SK-N-SH (cell line): ENCODE results near the gene GPC5. TPM values are rescaled to one million over a fixed set of nuclear protein-coding genes. Genes with fewer than 3 reads are reported as not detected.

ENCODE experiments used
- CTCF ChIA-PET: fragments of 300-600, 350-600 bp; formaldehyde crosslinking; extraction: SDS; loops from one replicate; lab custom pipeline; 2021; lab: Yijun Ruan, JAX
- POLR2A ChIA-PET: fragments of 350-600 bp; sonication (Branson Sonifier 250); formaldehyde crosslinking; extraction: SDS; loops from one replicate; lab custom pipeline; 2020; ENCODE audit warnings: antibody characterized with exemption, inconsistent platforms; lab: Yijun Ruan, JAX
- DNase-seq: peaks from one replicate; pipeline ENCODE4 v3.0.0; 2012
- H2AFZ ChIP-seq: fragments of 200-600 bp; sonication (generic); 2 replicates; pipeline ENCODE4 v1.8.1; 2016; ENCODE audit warnings: antibody characterized with exemption, mild to moderate bottlenecking, low read depth
- H3F3A ChIP-seq: fragments of 200-600 bp; sonication (generic); replicated peaks from 2 replicates; pipeline ENCODE3; 2016; ENCODE audit warnings: antibody characterized with exemption, mild to moderate bottlenecking; ENCODE audit not compliant: insufficient read depth
- H3K27ac ChIP-seq, 2 experiments: fragments of 200-500 bp in 1 of 2; fragments of 200-600 bp in 1 of 2; sonication (Bioruptor generic) in 1 of 2; sonication (generic), shearing (Covaris generic) in 1 of 2; 2 replicates each; pipeline versions ENCODE4 v1.5.1 to v1.6.1; 2014 to 2016; ENCODE audit warnings: low read depth in 2 of 2, inconsistent platforms in 1 of 2, low read length in 1 of 2, mild to moderate bottlenecking in 1 of 2, mixed read lengths in 1 of 2
- H3K27me3 ChIP-seq: fragments of 200-600 bp; sonication (generic), shearing (Covaris generic); 2 replicates; pipeline ENCODE4 v1.6.1; 2016; ENCODE audit warnings: mixed run types; ENCODE audit not compliant: insufficient read depth
- H3K36me3 ChIP-seq, 2 experiments: fragments of 200-500 bp in 1 of 2; fragments of 200-600 bp in 1 of 2; sonication (Bioruptor generic) in 1 of 2; sonication (generic) in 1 of 2; replicated peaks in 1 of 2; 2 replicates each; pipeline versions ENCODE3 to v1.5.1; 2014 to 2016; ENCODE audit warnings: low read length in 1 of 2, mild to moderate bottlenecking in 1 of 2; ENCODE audit not compliant: insufficient read depth in 2 of 2, control insufficient read depth in 1 of 2
- H3K4me1 ChIP-seq, 2 experiments: fragments of 200-500 bp in 1 of 2; fragments of 200-600 bp in 1 of 2; sonication (Bioruptor generic) in 1 of 2; sonication (generic), shearing (Covaris generic) in 1 of 2; 2 replicates each; pipeline versions ENCODE4 v1.5.1 to v1.6.1; 2014 to 2016; ENCODE audit warnings: low read depth in 1 of 2, low read length in 1 of 2, mixed run types in 1 of 2; ENCODE audit not compliant: insufficient read depth in 2 of 2, control insufficient read depth in 1 of 2
- H3K4me2 ChIP-seq: fragments of 200-600 bp; sonication (generic), shearing (Covaris generic); 2 replicates; pipeline ENCODE4 v1.6.1; 2017; ENCODE audit warnings: mixed run types
- H3K4me3 ChIP-seq, 2 experiments: fragments of 200-500 bp in 1 of 2; fragments of 200-600 bp in 1 of 2; sonication (Bioruptor generic) in 1 of 2; sonication (generic), shearing (Covaris generic) in 1 of 2; 2 replicates each; pipeline versions ENCODE4 v1.5.1 to v1.8.1; 2014 to 2016; ENCODE audit warnings: low read depth in 2 of 2, inconsistent platforms in 1 of 2, low read length in 1 of 2, mild to moderate bottlenecking in 1 of 2, mixed read lengths in 1 of 2, moderate library complexity in 1 of 2
- H3K79me2 ChIP-seq: fragments of 200-600 bp; sonication (generic); 2 replicates; pipeline ENCODE4 v1.8.1; 2017; ENCODE audit warnings: mild to moderate bottlenecking; ENCODE audit not compliant: insufficient read depth
- H3K9ac ChIP-seq: fragments of 200-600 bp; sonication (generic); 2 replicates; pipeline ENCODE4 v1.6.1; 2017; ENCODE audit warnings: mixed run types
- H3K9me2 ChIP-seq: fragments of 200-600 bp; sonication (generic); 2 replicates; pipeline ENCODE4 v1.6.1; 2017; ENCODE audit warnings: mixed run types
- H3K9me3 ChIP-seq: fragments of 200-600 bp; sonication (generic); 2 replicates; pipeline ENCODE4 v1.6.1; 2017; ENCODE audit warnings: mixed run types, mild to moderate bottlenecking, moderate library complexity
- H4K20me1 ChIP-seq: fragments of 200-600 bp; sonication (generic); 2 replicates; pipeline ENCODE4 v1.6.1; 2017; ENCODE audit warnings: mild to moderate bottlenecking, mixed run types; ENCODE audit not compliant: insufficient read depth
- ELF1 ChIP-seq: IDR thresholded peaks from 2 replicates; pipeline ENCODE4 v1.4.0; 2012
- EP300 ChIP-seq, 2 experiments: IDR thresholded peaks; 2 replicates each; pipeline versions ENCODE4 v1.4.0 to v1.6.1; 2012; ENCODE audit warnings: borderline replicate concordance in 1 of 2, low read depth in 1 of 2, low read length in 1 of 2
- FOSL2 ChIP-seq: IDR thresholded peaks from 2 replicates; pipeline ENCODE4 v1.4.0; 2012; ENCODE audit warnings: low read depth, mild to moderate bottlenecking, moderate library complexity, borderline replicate concordance
- FOXJ3 ChIP-seq: sonication (generic); formaldehyde crosslinking; IDR thresholded peaks from 2 replicates; pipeline ENCODE4 v1.5.1; 2020; ENCODE audit warnings: mild to moderate bottlenecking, missing genetic modification reagents
- FOXM1 ChIP-seq: IDR thresholded peaks from 2 replicates; pipeline ENCODE4 v1.4.0; 2012; ENCODE audit warnings: low read depth, mild to moderate bottlenecking
- GATA2 ChIP-seq: sonication (generic); formaldehyde crosslinking; IDR thresholded peaks from 2 replicates; pipeline ENCODE4 v1.5.0; 2020; ENCODE audit warnings: mild to moderate bottlenecking, missing genetic modification reagents
- JUND ChIP-seq: IDR thresholded peaks from 2 replicates; pipeline ENCODE4 v1.4.0; 2012
- MAX ChIP-seq: IDR thresholded peaks from 2 replicates; pipeline ENCODE4 v1.4.0; 2012; ENCODE audit warnings: low read depth
- MEF2A ChIP-seq: IDR thresholded peaks from 2 replicates; pipeline ENCODE4 v1.4.0; 2012; ENCODE audit warnings: low read depth, borderline replicate concordance
- NFIC ChIP-seq: IDR thresholded peaks from 2 replicates; pipeline ENCODE4 v1.4.0; 2012; ENCODE audit warnings: borderline replicate concordance
- NRF1 ChIP-seq: IDR thresholded peaks from 2 replicates; pipeline ENCODE4 v1.6.1; 2012; ENCODE audit warnings: low read depth, mild to moderate bottlenecking, low read length
- RAD21 ChIP-seq: IDR thresholded peaks from 2 replicates; pipeline ENCODE4 v1.6.1; 2012; ENCODE audit warnings: mild to moderate bottlenecking, low read length
- RFX5 ChIP-seq: IDR thresholded peaks from 2 replicates; pipeline ENCODE4 v1.6.1; 2012; ENCODE audit warnings: mild to moderate bottlenecking, improper control_type of control experiment, low read length
- SIN3A ChIP-seq: IDR thresholded peaks from 2 replicates; pipeline ENCODE4 v1.6.1; 2012; ENCODE audit warnings: low read depth, mild to moderate bottlenecking, low read length, moderate library complexity, borderline replicate concordance
- SMC3 ChIP-seq: IDR thresholded peaks from 2 replicates; pipeline ENCODE4 v1.6.1; 2012; ENCODE audit warnings: low read depth, low read length, improper control_type of control experiment
- TCF12 ChIP-seq: IDR thresholded peaks from 2 replicates; pipeline ENCODE4 v1.4.0; 2012
- WGBS: methylation state at CpG from one replicate; pipeline ENCODE4 v1.1.6; 2017; ENCODE audit warnings: low lambda C conversion rate; 5-methylcytosine and 5-hydroxymethylcytosine counted together
- polyA plus RNA-seq, 3 experiments: library from polyadenylated mRNA; depleted of rRNA; stranded (reverse); fragments of >200 nt; gene quantifications; 2 replicates each; pipeline ENCODE4 v1.2.3, GENCODE V29; 2012
- TF ChIP-seq, protein P1 (sequence below): fragments of 200-600 bp; sonication (generic); IDR thresholded peaks from 2 replicates; pipeline ENCODE4 v1.6.1; 2017; ENCODE audit warnings: antibody characterized with exemption, mild to moderate bottlenecking, moderate library complexity
- TF ChIP-seq, protein P2 (sequence below): IDR thresholded peaks from 2 replicates; pipeline ENCODE4 v1.4.0; 2012; ENCODE audit warnings: low read depth, borderline replicate concordance

GPC5 gene
- polyA plus RNA-seq, 1 of the 3 experiments (the other 2 are of a cell fraction), result 0.03 TPM

DNA sequence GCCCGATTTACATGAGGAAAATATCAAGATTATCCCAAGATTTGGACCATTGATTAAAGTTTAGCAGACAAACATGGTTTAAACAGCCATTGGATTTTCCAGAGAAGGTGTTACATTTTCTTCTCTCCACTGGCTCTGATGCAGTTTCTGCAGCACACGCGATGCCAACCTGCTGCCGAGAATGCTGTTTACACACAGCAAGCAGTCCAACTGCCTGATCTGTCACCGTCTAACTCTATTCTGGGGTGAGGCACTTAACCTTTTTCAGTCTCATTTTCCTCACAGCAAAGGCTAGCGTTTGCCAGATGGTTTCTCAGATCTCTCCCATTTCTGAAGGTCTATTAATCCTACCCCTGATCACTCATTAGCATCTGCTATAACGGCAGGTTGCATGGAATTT lies 1064.7 kb downstream of the GPC5 start:
- POLR2A ChIA-PET, result no interaction called here

More for the DNA sequence above, 1064.7 kb downstream of the GPC5 start:
- no peaks in the 10 kb centered on the region for H3K79me2 ChIP-seq
- WGBS, result 46% methylated on average over 7 of the region's 7 CpGs
- H3F3A ChIP-seq, result no peaks in the 10 kb centered on the region
- no peaks in the 10 kb centered on the region for H3K36me3 ChIP-seq
- no peak overlapping the region for H3K9ac ChIP-seq
- H3K4me2 ChIP-seq, result no peak overlapping the region
- no peak overlapping the region for H3K4me3 ChIP-seq
- H4K20me1 ChIP-seq, result no peaks in the 10 kb centered on the region
- no peak overlapping the region for H2AFZ ChIP-seq
- CTCF ChIA-PET, result interaction anchor here (1.0 kb wide), 1 partner anchor 17 kb away, joined by 3 read pairs; no protein-coding TSS in a partner anchor
- no peaks in the 10 kb centered on the region for H3K9me2 ChIP-seq
- H3K9me3 ChIP-seq, result no peaks in the 10 kb centered on the region
- H3K27me3 ChIP-seq, result no peaks in the 10 kb centered on the region
- DNase-seq, result no peak
- no peak overlapping the region for H3K27ac ChIP-seq
- TF ChIP-seq MAX (no peak), ELF1 (no peak), NRF1 (no peak), JUND (no peak), RAD21 (no peak), NFIC (no peak), GATA2 (CRISPR knock-in tag) (no peak), SMC3 (no peak), FOXM1 (no peak), MEF2A (no peak), EP300 (IDR thresholded peaks at IDR 0.05; ENCODE audit: borderline replicate concordance in 1 of 2, low read depth in 1 of 2, low read length in 1 of 2) (no peak), SIN3A (no peak), FOSL2 (no peak), RFX5 (no peak), FOXJ3 (no peak), TCF12 (no peak)
- TF ChIP-seq, protein P1, sequence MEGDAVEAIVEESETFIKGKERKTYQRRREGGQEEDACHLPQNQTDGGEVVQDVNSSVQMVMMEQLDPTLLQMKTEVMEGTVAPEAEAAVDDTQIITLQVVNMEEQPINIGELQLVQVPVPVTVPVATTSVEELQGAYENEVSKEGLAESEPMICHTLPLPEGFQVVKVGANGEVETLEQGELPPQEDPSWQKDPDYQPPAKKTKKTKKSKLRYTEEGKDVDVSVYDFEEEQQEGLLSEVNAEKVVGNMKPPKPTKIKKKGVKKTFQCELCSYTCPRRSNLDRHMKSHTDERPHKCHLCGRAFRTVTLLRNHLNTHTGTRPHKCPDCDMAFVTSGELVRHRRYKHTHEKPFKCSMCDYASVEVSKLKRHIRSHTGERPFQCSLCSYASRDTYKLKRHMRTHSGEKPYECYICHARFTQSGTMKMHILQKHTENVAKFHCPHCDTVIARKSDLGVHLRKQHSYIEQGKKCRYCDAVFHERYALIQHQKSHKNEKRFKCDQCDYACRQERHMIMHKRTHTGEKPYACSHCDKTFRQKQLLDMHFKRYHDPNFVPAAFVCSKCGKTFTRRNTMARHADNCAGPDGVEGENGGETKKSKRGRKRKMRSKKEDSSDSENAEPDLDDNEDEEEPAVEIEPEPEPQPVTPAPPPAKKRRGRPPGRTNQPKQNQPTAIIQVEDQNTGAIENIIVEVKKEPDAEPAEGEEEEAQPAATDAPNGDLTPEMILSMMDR, result no peak
- TF ChIP-seq, protein P2, sequence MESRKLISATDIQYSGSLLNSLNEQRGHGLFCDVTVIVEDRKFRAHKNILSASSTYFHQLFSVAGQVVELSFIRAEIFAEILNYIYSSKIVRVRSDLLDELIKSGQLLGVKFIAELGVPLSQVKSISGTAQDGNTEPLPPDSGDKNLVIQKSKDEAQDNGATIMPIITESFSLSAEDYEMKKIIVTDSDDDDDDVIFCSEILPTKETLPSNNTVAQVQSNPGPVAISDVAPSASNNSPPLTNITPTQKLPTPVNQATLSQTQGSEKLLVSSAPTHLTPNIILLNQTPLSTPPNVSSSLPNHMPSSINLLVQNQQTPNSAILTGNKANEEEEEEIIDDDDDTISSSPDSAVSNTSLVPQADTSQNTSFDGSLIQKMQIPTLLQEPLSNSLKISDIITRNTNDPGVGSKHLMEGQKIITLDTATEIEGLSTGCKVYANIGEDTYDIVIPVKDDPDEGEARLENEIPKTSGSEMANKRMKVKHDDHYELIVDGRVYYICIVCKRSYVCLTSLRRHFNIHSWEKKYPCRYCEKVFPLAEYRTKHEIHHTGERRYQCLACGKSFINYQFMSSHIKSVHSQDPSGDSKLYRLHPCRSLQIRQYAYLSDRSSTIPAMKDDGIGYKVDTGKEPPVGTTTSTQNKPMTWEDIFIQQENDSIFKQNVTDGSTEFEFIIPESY, result no peak
- H3K4me1 ChIP-seq, result no peaks in the 10 kb centered on the region
